DOHH2 (cell line): ENCODE measurements around the gene TMPRSS4.
A peak's percentile ranks its signal among the peaks of the same experiment; 100 is the strongest.

ENCODE experiments used
- H3F3A ChIP-seq: fragments of 200-600 bp; sonication (generic), shearing (Covaris generic); 2 replicates; pipeline ENCODE4 v1.6.0; 2016; ENCODE audit warnings: antibody characterized with exemption, mild to moderate bottlenecking; ENCODE audit not compliant: control insufficient read depth, insufficient read depth
- H3K27ac ChIP-seq: fragments of 200-600 bp; sonication (generic); 2 replicates; pipeline ENCODE4 v1.5.1; 2014; ENCODE audit warnings: low read depth, mild to moderate bottlenecking, low read length, moderate library complexity
- H3K27me3 ChIP-seq: fragments of 200-600 bp; sonication (generic); 2 replicates; pipeline ENCODE4 v1.6.1; 2014; ENCODE audit warnings: mild to moderate bottlenecking, low read length, mixed read lengths; ENCODE audit not compliant: control insufficient read depth
- H3K36me3 ChIP-seq: fragments of 200-600 bp; sonication (generic); 2 replicates; pipeline ENCODE4 v1.6.1; 2014; ENCODE audit warnings: mild to moderate bottlenecking, low read length, moderate library complexity, mixed read lengths; ENCODE audit not compliant: control insufficient read depth
- H3K4me1 ChIP-seq: fragments of 200-600 bp; sonication (generic); 2 replicates; pipeline ENCODE4 v1.6.1; 2014; ENCODE audit warnings: mild to moderate bottlenecking, low read length, mixed read lengths; ENCODE audit not compliant: control insufficient read depth
- H3K4me2 ChIP-seq: fragments of 200-600 bp; sonication (generic); 2 replicates; pipeline ENCODE4 v1.6.0; 2014; ENCODE audit warnings: mild to moderate bottlenecking, low read length, moderate library complexity
- H3K4me3 ChIP-seq: fragments of 200-600 bp; sonication (generic); 2 replicates; pipeline ENCODE4 v1.5.1; 2014; ENCODE audit warnings: mild to moderate bottlenecking, low read length, mixed read lengths
- H3K79me2 ChIP-seq: fragments of 200-600 bp; sonication (generic); 2 replicates; pipeline ENCODE4 v1.6.1; 2014; ENCODE audit warnings: mild to moderate bottlenecking, low read length, mixed read lengths; ENCODE audit not compliant: control insufficient read depth
- H3K9me2 ChIP-seq: fragments of 200-600 bp; sonication (generic); replicated peaks from 2 replicates; pipeline ENCODE4 v1.6.1; 2014; ENCODE audit warnings: mild to moderate bottlenecking, low read length, mixed read lengths; ENCODE audit not compliant: control insufficient read depth
- H3K9me3 ChIP-seq: fragments of 200-600 bp; sonication (generic); 2 replicates; pipeline ENCODE4 v1.6.1; 2014; ENCODE audit warnings: antibody characterized with exemption, low read length, mixed read lengths; ENCODE audit not compliant: control insufficient read depth, insufficient read depth
- H4K20me1 ChIP-seq: fragments of 200-600 bp; sonication (generic); 2 replicates; pipeline ENCODE4 v1.6.0; 2014; ENCODE audit warnings: low read depth, mild to moderate bottlenecking, antibody characterized with exemption, low read length, moderate library complexity; ENCODE audit not compliant: control insufficient read depth, insufficient read depth
- CTCF ChIP-seq: fragments of 200-600 bp; sonication (generic); IDR thresholded peaks from one replicate; pipeline ENCODE4 v1.5.1; 2014; ENCODE audit warnings: antibody characterized with exemption, mild to moderate bottlenecking, low read depth, low read length; ENCODE audit not compliant: poor library complexity, severe bottlenecking
- EZH2phosphoT487 ChIP-seq: fragments of 200-600 bp; sonication (generic); IDR thresholded peaks from 2 replicates; pipeline ENCODE4 v1.6.1; 2017; ENCODE audit warnings: borderline replicate concordance, mild to moderate bottlenecking, antibody characterized with exemption, low read length, moderate library complexity, mixed read lengths

The TMPRSS4 gene

GRCh38 chr11:118076754-118077281 lies at the start of gene TMPRSS4:
TMPRSS4 (plus strand) TSS chr11:118077078; CDS start chr11:118077303, 225 bp downstream.
- Histone ChIP-seq H3K9me3 (no peaks in the 10 kb centered on the region), H3K4me2 (no peak within 1 kb of the TSS), H3K27ac (no peak within 1 kb of the TSS), H4K20me1 (no peaks in the 10 kb centered on the region), H3F3A (no peaks in the 10 kb centered on the region), H3K27me3 (peaks cover 51% of the 10 kb centered on the region), H3K9me2 (no peaks in the 10 kb centered on the region), H3K79me2 (no peaks in the 10 kb centered on the region), H3K4me3 (no peak within 1 kb of the TSS), H3K36me3 (no peaks in the 10 kb centered on the region), H3K4me1 (no peaks in the 10 kb centered on the region)
- no peak for TF ChIP-seq EZH2phosphoT487

DNA sequence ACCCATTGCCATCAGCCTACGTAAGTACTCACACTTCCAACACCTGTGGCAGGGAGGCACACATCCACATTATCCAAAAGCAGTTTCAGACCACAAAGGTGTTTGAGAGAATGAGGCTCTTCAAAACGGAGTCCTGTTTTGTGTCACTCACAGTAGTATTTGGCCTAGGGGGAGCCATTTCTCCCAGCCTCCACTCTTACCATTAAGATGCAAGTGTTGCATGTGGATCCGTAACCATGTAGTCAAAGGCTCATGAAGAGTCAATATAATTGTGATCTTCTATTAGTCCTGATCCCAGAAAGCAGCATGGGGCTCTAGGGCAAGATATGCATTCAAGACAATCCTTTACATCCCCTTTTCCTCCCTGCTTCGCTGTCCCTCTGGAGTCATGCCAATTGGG lies 49.2 kb upstream of the TMPRSS4 start:
- H3K27me3 ChIP-seq = no peaks in the 10 kb centered on the region
- no peak overlapping the region for H3K4me3 ChIP-seq
- H3K9me2 ChIP-seq = no peaks in the 10 kb centered on the region
- 0 out of 2 replicates have a peak, but pooled peaks cover 3% of the 10 kb centered on the region for H3K9me3 ChIP-seq
- TF ChIP-seq EZH2phosphoT487 (no peak), CTCF (peak; percentile 35)
- H3F3A ChIP-seq = no peaks in the 10 kb centered on the region
- no peaks in the 10 kb centered on the region for H3K79me2 ChIP-seq
- H3K4me2 ChIP-seq = no peak overlapping the region
- no peaks in the 10 kb centered on the region for H3K36me3 ChIP-seq
- peaks cover 28% of the 10 kb centered on the region for H3K4me1 ChIP-seq
- H4K20me1 ChIP-seq = no peaks in the 10 kb centered on the region
- H3K27ac ChIP-seq = no peak overlapping the region

DNA sequence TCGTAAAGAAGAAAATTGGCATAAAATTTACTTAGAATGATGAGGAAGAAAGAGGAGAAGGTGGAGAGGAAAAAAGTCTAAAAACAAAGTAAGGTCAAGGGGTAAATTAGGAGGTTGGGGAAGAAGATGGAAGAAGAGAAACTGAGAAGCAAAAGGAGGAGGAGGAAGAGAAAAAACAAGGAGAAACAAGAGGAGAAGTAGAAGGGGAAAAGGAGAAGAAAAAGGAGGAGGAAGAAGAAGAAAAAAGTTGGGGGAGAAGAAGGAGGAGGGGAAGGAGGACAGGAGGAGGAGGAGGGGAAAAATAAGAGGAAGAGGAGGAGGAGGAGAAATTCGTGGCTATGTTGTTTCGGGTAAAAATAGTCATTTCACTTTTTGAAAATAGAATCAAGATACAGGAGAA lies 48.3 kb upstream of the TMPRSS4 start:
- TF ChIP-seq CTCF (no peak), EZH2phosphoT487 (no peak)
- no peaks in the 10 kb centered on the region for H3F3A ChIP-seq
- no peak overlapping the region for H3K4me3 ChIP-seq
- H3K4me2 ChIP-seq = peak overlapping the region; percentile 3; the same call in 1 of the 2 replicates
- no peaks in the 10 kb centered on the region for H3K9me2 ChIP-seq
- no peaks in the 10 kb centered on the region for H3K27me3 ChIP-seq
- no peaks in the 10 kb centered on the region for H4K20me1 ChIP-seq
- no peaks in the 10 kb centered on the region for H3K36me3 ChIP-seq
- H3K9me3 ChIP-seq = 0 out of 2 replicates have a peak, but pooled peaks cover 3% of the 10 kb centered on the region
- peaks cover 28% of the 10 kb centered on the region for H3K4me1 ChIP-seq
- no peak overlapping the region for H3K27ac ChIP-seq
- no peaks in the 10 kb centered on the region for H3K79me2 ChIP-seq

DNA sequence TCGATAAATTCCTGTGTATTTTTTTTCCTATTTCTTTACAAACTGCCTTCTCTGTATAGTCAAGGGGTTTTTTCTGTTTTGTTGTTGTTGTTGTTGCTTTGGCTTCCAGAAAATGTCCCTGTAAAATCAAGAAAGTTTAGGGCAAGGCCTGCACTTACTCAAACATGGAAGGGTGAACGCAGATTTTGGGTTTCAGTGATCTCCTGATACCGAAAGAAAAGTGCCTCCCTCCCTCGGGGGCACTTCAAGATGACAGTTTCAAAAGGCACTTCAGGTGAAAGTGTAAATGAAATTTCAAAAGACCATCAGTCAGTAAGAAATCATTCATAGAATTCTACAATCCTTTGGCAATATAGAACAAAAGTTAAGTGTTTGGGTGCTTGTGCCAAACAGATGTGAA lies 43.4 kb upstream of the TMPRSS4 start:
- H3K4me1 ChIP-seq = peaks cover 12% of the 10 kb centered on the region
- TF ChIP-seq EZH2phosphoT487 (no peak), CTCF (no peak)
- H3K4me2 ChIP-seq = no peak overlapping the region
- H3K9me3 ChIP-seq = no peaks in the 10 kb centered on the region
- H3K27me3 ChIP-seq = no peaks in the 10 kb centered on the region
- no peaks in the 10 kb centered on the region for H3K36me3 ChIP-seq
- no peaks in the 10 kb centered on the region for H4K20me1 ChIP-seq
- H3K79me2 ChIP-seq = no peaks in the 10 kb centered on the region
- no peak overlapping the region for H3K27ac ChIP-seq
- no peaks in the 10 kb centered on the region for H3K9me2 ChIP-seq
- no peaks in the 10 kb centered on the region for H3F3A ChIP-seq
- H3K4me3 ChIP-seq = no peak overlapping the region
